Glutamatergic neuron (in vitro differentiated cells): Measurements from ENCODE around the gene RETREG1. TPM values are rescaled to one million over a fixed set of nuclear protein-coding genes. Genes with fewer than 3 reads are reported as not detected.

Source experiments
- DNase-seq: peaks from one replicate; pipeline ENCODE4 v3.0.0; 2022
- H3K27ac Mint-ChIP-seq: one replicate; pipeline ENCODE4 v1.8.0; 2020; ENCODE audit warnings: mild to moderate bottlenecking, mixed read lengths, inconsistent platforms; ENCODE audit not compliant: unreplicated experiment
- H3K27me3 Mint-ChIP-seq: one replicate; pipeline ENCODE4 v1.8.0; 2020; ENCODE audit warnings: mild to moderate bottlenecking, moderate library complexity, mixed read lengths, inconsistent platforms; ENCODE audit not compliant: unreplicated experiment
- H3K36me3 Mint-ChIP-seq: one replicate; pipeline ENCODE4 v1.8.0; 2020; ENCODE audit warnings: mild to moderate bottlenecking, mixed read lengths, inconsistent platforms; ENCODE audit not compliant: unreplicated experiment
- H3K4me1 Mint-ChIP-seq: one replicate; pipeline ENCODE4 v1.8.0; 2020; ENCODE audit warnings: mild to moderate bottlenecking, low read depth, mixed read lengths, inconsistent platforms; ENCODE audit not compliant: unreplicated experiment
- H3K4me3 Mint-ChIP-seq: one replicate; pipeline ENCODE4 v1.8.0; 2020; ENCODE audit warnings: mild to moderate bottlenecking, mixed read lengths, inconsistent platforms; ENCODE audit not compliant: unreplicated experiment
- H3K9me3 Mint-ChIP-seq: one replicate; pipeline ENCODE4 v1.8.0; 2020; ENCODE audit warnings: mild to moderate bottlenecking, moderate library complexity, mixed read lengths, inconsistent platforms; ENCODE audit not compliant: unreplicated experiment
- total RNA-seq: library from RNA; stranded (reverse); fragmentation: NEBNext Ultra II Directional; extraction: Animal tissue kit (Norgen Biotek cat#: 25700); gene quantifications from one replicate; pipeline ENCODE4 v1.2.1, GENCODE V29; 2021; ENCODE audit not compliant: unreplicated experiment
- TF ChIP-seq, protein P1 (sequence below): fragments of 200-600 bp; sonication (generic); IDR thresholded peaks from one replicate; pipeline ENCODE4 v1.5.0; 2021; ENCODE audit not compliant: partially characterized antibody, unreplicated experiment

RETREG1 gene
- total RNA-seq, 1 donor from 2014 or later, result 6.3 TPM

DNA sequence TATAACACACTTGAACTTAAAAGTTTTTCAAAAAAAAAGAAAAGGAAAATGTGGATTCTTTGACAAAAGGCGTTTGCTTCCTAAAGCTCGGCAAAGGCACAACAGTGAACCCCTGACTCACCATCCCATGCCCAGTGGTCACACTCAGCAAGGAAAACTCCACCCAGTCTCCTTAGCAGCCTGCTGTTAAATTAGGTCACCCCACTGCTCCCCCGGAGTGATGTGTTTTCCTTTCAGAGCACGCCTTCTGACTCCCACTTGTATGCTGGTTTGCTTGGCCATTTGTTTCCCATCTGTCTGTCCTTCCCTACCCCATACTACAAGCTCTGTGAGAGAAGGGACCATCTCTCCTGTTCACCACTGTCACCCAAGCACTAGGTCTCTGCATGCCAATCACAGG, 23.8 kb downstream of the RETREG1 start:
- TF ChIP-seq, protein P1, sequence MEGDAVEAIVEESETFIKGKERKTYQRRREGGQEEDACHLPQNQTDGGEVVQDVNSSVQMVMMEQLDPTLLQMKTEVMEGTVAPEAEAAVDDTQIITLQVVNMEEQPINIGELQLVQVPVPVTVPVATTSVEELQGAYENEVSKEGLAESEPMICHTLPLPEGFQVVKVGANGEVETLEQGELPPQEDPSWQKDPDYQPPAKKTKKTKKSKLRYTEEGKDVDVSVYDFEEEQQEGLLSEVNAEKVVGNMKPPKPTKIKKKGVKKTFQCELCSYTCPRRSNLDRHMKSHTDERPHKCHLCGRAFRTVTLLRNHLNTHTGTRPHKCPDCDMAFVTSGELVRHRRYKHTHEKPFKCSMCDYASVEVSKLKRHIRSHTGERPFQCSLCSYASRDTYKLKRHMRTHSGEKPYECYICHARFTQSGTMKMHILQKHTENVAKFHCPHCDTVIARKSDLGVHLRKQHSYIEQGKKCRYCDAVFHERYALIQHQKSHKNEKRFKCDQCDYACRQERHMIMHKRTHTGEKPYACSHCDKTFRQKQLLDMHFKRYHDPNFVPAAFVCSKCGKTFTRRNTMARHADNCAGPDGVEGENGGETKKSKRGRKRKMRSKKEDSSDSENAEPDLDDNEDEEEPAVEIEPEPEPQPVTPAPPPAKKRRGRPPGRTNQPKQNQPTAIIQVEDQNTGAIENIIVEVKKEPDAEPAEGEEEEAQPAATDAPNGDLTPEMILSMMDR, result no peak
- Mint-ChIP-seq H3K4me3 (peak overlapping the region; percentile 13), H3K4me1 (peaks cover 22% of the 10 kb centered on the region), H3K36me3 (no peaks in the 10 kb centered on the region), H3K27me3 (no peaks in the 10 kb centered on the region), H3K9me3 (peaks cover 3% of the 10 kb centered on the region), H3K27ac (peak overlapping the region; percentile 41)
- no peak for DNase-seq

DNA sequence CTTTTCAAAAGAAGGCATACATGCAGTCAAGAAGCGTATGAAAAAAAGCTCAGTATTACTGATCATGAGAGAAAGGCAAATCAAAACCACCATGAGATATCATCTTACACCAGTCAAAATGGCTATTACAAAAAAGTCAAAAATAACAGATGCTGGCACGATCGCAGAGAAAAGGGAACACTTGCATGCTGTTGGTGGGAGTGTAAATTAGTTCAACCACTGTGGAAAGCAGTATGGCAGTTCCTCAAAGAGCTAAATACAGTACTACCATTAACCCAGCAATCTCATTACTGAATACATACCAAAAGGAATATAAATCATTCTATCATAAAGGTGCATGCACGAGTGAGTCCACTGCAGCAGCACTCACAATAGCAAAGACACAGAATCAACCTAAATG, 24.5 kb downstream of the RETREG1 start:
- no peak overlapping the region for H3K4me3 Mint-ChIP-seq
- peak overlapping the region; percentile 41 for H3K27ac Mint-ChIP-seq
- TF ChIP-seq, protein P1, result no peak
- peaks cover 3% of the 10 kb centered on the region for H3K9me3 Mint-ChIP-seq
- peaks cover 22% of the 10 kb centered on the region for H3K4me1 Mint-ChIP-seq
- no peaks in the 10 kb centered on the region for H3K36me3 Mint-ChIP-seq
- no peak for DNase-seq
- no peaks in the 10 kb centered on the region for H3K27me3 Mint-ChIP-seq

DNA sequence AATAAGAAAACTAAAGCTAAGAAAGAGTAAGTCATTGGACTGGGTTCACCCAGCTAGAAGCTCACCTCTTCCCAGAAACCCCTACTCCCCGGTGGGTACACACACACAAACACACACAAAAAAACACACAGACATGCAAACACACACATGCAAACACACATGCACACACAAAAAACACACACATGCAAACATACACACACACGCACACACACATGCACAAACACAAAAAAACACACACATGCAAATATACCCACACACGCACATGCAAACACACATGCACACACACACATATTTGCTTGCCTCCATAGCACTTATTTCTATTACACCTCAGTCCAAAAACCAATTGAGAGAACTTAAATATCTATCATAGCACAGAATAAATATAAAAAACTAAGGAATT, 26.1 kb downstream of the RETREG1 start:
- Mint-ChIP-seq H3K27ac (no peak overlapping the region), H3K4me1 (peaks cover 22% of the 10 kb centered on the region), H3K4me3 (no peak overlapping the region), H3K27me3 (no peaks in the 10 kb centered on the region), H3K36me3 (peaks cover 4% of the 10 kb centered on the region), H3K9me3 (peaks cover 2% of the 10 kb centered on the region)
- DNase-seq, result no peak
- TF ChIP-seq, protein P1, result no peak

DNA sequence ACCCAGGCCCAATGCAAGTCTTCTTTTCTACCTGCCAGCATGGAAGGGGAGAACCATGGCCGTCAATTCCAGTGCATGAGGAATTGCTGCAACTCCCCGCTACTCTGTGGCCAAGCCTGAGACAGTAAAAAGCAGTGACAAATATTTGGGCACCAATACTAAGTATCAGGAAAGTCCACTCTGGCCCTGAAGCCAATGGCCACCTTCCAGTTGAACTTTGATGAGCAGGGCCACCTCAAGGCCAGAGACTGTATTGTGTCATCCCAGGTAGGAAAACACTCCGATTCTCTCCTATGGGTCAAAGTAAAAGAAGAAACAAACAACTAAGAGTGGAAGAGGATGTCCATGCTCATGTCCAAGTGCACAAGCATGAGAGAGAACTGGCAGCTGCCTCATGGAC, 27.1 kb downstream of the RETREG1 start:
- DNase-seq, result no peak
- Mint-ChIP-seq H3K9me3 (peaks cover 2% of the 10 kb centered on the region), H3K36me3 (peaks cover 4% of the 10 kb centered on the region), H3K4me1 (peaks cover 22% of the 10 kb centered on the region), H3K4me3 (no peak overlapping the region), H3K27ac (no peak overlapping the region), H3K27me3 (no peaks in the 10 kb centered on the region)
- TF ChIP-seq, protein P1, result no peak

DNA sequence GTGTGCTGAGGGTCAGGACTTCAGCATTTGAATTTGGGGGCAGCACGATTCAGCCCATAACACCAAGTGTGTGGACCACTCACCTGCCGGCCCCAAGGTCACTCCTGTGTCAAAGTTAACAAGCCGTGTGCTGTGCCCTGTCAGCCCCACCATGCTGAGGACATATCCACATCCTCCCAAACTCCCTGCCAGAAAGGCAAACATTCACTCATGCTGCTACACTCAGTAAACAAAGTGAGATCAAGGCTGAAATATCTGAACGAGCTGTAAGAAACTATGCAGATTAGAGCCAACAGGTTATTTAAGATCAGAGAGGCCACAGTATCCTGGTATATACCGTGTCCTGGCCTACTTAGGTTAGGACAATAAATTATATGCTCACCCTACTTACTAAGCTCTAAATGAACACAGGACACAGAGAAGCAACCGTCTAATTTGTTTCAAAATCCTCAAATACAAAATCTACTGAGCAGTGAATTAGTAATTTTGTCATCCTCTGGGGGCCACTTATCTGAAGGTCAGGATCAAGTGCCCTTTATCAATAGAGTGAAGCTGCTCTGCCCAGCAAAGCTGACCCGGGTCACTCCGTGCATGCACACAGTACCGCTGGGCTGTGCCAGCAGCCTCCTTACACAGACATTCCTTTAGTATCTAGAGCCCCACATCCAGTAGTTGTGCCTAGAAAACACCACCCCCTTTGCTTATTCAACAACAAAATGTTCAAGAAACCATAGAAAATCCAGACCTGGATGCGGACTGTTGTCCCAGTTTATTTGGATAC, 28.2 kb downstream of the RETREG1 start:
- Mint-ChIP-seq H3K4me1 (peaks cover 19% of the 10 kb centered on the region), H3K27ac (no peak overlapping the region)
- TF ChIP-seq, protein P1, result no peak

More for the DNA sequence above, 28.2 kb downstream of the RETREG1 start:
- Mint-ChIP-seq H3K4me3 (no peak overlapping the region), H3K9me3 (peaks cover 2% of the 10 kb centered on the region), H3K36me3 (peaks cover 4% of the 10 kb centered on the region), H3K27me3 (no peaks in the 10 kb centered on the region)
- DNase-seq, result no peak
